ENCODE results near the gene BRMS1. TPM values are rescaled to one million over a fixed set of nuclear protein-coding genes. Genes with fewer than 3 reads are reported as not detected.

Gene BRMS1
- total RNA-seq, 1 experiment from 2014 or later = 123 TPM

DNA sequence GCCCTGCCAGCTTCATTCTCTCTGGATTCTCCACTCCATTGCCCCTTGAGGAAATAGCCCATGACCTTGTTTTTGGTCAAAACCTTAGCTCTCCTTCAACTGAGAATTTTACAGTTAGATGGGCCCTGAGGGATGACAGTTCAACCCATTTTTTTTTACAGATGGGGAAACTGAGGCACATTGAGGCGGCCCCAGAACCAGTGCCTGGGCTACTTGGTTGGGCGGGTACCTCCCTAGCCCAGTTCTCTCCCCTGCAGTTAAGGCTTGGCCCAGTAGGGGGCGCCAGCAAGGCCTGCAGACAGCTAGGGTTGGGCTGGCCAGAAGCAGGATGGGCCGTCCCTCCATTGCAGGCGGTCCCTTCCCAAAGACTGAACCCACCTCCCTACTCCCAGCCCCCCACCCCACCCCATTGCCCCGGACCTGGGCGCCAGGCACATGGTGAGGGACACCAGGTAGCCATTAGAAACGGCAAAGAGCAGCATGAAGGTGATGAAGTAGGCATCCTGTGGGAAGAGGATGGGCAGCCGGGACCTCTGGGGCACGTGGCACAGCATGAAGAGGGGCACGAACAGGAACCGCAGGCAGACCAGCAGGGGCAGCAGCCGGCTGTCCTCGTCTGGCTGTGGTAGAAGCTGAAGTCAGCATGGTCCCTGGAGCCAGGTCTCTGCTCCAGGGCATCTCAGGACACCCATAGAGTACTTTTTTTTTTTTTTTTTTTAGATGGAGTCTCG, 19.1 kb upstream of the BRMS1 start:
- H3K27ac ChIP-seq (ENCODE audit: low read length) = no peak overlapping the region
- ChIA-PET POLR2A (ENCODE audit: unreplicated experiment) (no interaction called here), CTCF (interaction anchor here (0.5 to 1.0 kb wide), 2 partner anchors 14 to 128 kb away, joined by 3 read pairs; no protein-coding TSS in a partner anchor)
- H3K9ac ChIP-seq (ENCODE audit: low read length) = no peak overlapping the region
- H4K20me1 ChIP-seq (ENCODE audit: low read length) = no peaks in the 10 kb centered on the region
- TF ChIP-seq CTCF (conservative IDR thresholded peaks at IDR 0.05; ENCODE audit: low read depth, low read length) (peak; percentile 90), EZH2 (IDR thresholded peaks at IDR 0.05; ENCODE audit: low read length, unreplicated experiment) (no peak), EZH2phosphoT487 (IDR thresholded peaks at IDR 0.05; ENCODE audit: borderline replicate concordance, low read length) (no peak)
- no peaks in the 10 kb centered on the region for H3K27me3 ChIP-seq (ENCODE audit: low read length)
- H3K9me3 ChIP-seq (ENCODE audit: low read length) = no peaks in the 10 kb centered on the region
- H3K4me3 ChIP-seq (ENCODE audit: low read length) = no peak overlapping the region
- ATAC-seq = peak; percentile 55
- H3K36me3 ChIP-seq (ENCODE audit: low read depth, low read length) = peaks cover 35% of the 10 kb centered on the region
- peak; percentile 71 for DNase-seq
- no peaks in the 10 kb centered on the region for H3F3A ChIP-seq (ENCODE audit: low read length, unreplicated experiment)
- no TSS peak for BruUV-seq (replicated peaks)
- peaks cover 9% of the 10 kb centered on the region; the same call in 1 of the 2 replicates for H3K79me2 ChIP-seq (ENCODE audit: low read length)
- intact Hi-C loops (cut with micrococcal nuclease) = no loop called here
- no peak overlapping the region for H3K4me2 ChIP-seq (ENCODE audit: low read length)
- no peak overlapping the region for H2AFZ ChIP-seq (ENCODE audit: low read length)
- H3K4me1 ChIP-seq (ENCODE audit: insufficient read depth, low read length) = no peaks in the 10 kb centered on the region
- H3K9me2 ChIP-seq (replicated peaks; ENCODE audit: low read length) = no peaks in the 10 kb centered on the region

- Histone ChIP-seq H2AFZ (ENCODE audit: low read length) (no peak overlapping the region), H3K79me2 (ENCODE audit: low read length) (0 out of 2 replicates have a peak, but pooled peaks cover 1% of the 10 kb centered on the region), H3K27me3 (ENCODE audit: low read length) (no peaks in the 10 kb centered on the region), H3K9ac (ENCODE audit: low read length) (no peak overlapping the region), H3K4me3 (ENCODE audit: low read length) (no peak overlapping the region), H3F3A (ENCODE audit: low read length, unreplicated experiment) (peaks cover 6% of the 10 kb centered on the region), H3K4me1 (ENCODE audit: insufficient read depth, low read length) (no peaks in the 10 kb centered on the region), H3K9me3 (ENCODE audit: low read length) (no peaks in the 10 kb centered on the region), H3K9me2 (replicated peaks; ENCODE audit: low read length) (no peaks in the 10 kb centered on the region), H4K20me1 (ENCODE audit: low read length) (no peaks in the 10 kb centered on the region), H3K4me2 (ENCODE audit: low read length) (no peak overlapping the region), H3K36me3 (ENCODE audit: low read depth, low read length) (peaks cover 28% of the 10 kb centered on the region), H3K27ac (ENCODE audit: low read length) (no peak overlapping the region)
- ChIA-PET CTCF (no interaction called here), POLR2A (ENCODE audit: unreplicated experiment) (no interaction called here)
- ATAC-seq (no peak), DNase-seq (no peak)
- intact Hi-C loops (cut with micrococcal nuclease) = no loop called here
- no TSS peak for BruUV-seq (replicated peaks)
- TF ChIP-seq CTCF (conservative IDR thresholded peaks at IDR 0.05; ENCODE audit: low read depth, low read length) (no peak), EZH2 (IDR thresholded peaks at IDR 0.05; ENCODE audit: low read length, unreplicated experiment) (no peak), EZH2phosphoT487 (IDR thresholded peaks at IDR 0.05; ENCODE audit: borderline replicate concordance, low read length) (no peak)
These were observed 18.3 kb upstream of the BRMS1 start for GRCh38 chr11:66363187-66363601.

DNA sequence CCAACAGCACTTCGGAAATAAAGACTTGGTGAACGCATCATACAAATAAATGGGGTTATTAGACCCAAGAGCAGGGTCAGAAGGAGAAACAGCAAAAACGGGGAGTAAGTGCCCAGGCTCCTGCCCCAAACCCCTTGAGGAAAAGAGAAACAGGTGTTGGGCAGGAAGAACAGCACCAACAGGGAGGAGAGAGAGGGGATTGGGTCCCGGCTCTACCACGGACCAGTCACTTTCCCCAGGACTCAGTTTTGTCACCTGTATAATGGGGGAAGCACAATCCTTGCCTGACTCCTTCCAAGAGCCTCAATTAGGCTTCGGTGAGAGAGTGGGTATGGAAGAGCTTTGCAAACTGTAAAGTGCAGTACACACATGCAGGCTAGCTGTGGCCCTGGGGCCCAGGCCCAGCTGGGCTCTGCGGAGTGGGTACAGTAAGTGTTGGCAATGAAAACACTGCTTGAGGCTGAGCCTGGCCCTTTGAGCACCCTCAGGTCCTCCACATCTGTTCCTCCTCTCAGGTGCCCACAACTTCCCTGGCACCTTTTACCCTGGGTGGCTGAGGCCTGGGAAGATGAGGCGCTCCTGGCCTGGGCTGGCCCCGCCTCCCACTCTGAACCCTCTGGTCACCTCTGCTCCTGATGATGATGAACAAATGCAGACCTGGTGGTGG, 17.7 kb upstream of the BRMS1 start:
- H3K4me1 ChIP-seq (ENCODE audit: insufficient read depth, low read length) = no peaks in the 10 kb centered on the region
- peaks cover 22% of the 10 kb centered on the region for H3K36me3 ChIP-seq (ENCODE audit: low read depth, low read length)
- H3K27me3 ChIP-seq (ENCODE audit: low read length) = no peaks in the 10 kb centered on the region
- intact Hi-C loops (cut with micrococcal nuclease) = no loop called here
- TF ChIP-seq EZH2 (IDR thresholded peaks at IDR 0.05; ENCODE audit: low read length, unreplicated experiment) (no peak), CTCF (conservative IDR thresholded peaks at IDR 0.05; ENCODE audit: low read depth, low read length) (no peak), EZH2phosphoT487 (IDR thresholded peaks at IDR 0.05; ENCODE audit: borderline replicate concordance, low read length) (no peak)
- no peak overlapping the region for H3K4me2 ChIP-seq (ENCODE audit: low read length)
- ChIA-PET POLR2A (ENCODE audit: unreplicated experiment) (no interaction called here), CTCF (no interaction called here)
- no peak overlapping the region for H2AFZ ChIP-seq (ENCODE audit: low read length)
- BruUV-seq (replicated peaks) = no TSS peak
- H3K4me3 ChIP-seq (ENCODE audit: low read length) = no peak overlapping the region
- no peak for DNase-seq
- no peaks in the 10 kb centered on the region for H4K20me1 ChIP-seq (ENCODE audit: low read length)
- H3K27ac ChIP-seq (ENCODE audit: low read length) = no peak overlapping the region
- no peaks in the 10 kb centered on the region for H3K79me2 ChIP-seq (ENCODE audit: low read length)
- no peak for ATAC-seq
- H3K9ac ChIP-seq (ENCODE audit: low read length) = no peak overlapping the region
- H3K9me3 ChIP-seq (ENCODE audit: low read length) = no peaks in the 10 kb centered on the region
- H3F3A ChIP-seq (ENCODE audit: low read length, unreplicated experiment) = peaks cover 6% of the 10 kb centered on the region
- H3K9me2 ChIP-seq (replicated peaks; ENCODE audit: low read length) = no peaks in the 10 kb centered on the region

Measured in PC-3 (cell line).